HK-2 (cell line): ENCODE measurements around the gene WNT9B.

ENCODE experiments used
- DNase-seq: peaks from one replicate; pipeline ENCODE4 v3.0.0-alpha.2; 2018; ENCODE audit not compliant: unreplicated experiment

Gene WNT9B

GRCh38 chr17:46854948-46855347 lies 3.6 kb downstream of the WNT9B start:
- DNase-seq, result no peak

GRCh38 chr17:46857600-46857999 lies 6.2 kb downstream of the WNT9B start:
- DNase-seq, result no peak

GRCh38 chr17:46859996-46860395 lies 8.6 kb downstream of the WNT9B start:
- DNase-seq, result no peak

GRCh38 chr17:46862949-46863348 lies 11.6 kb downstream of the WNT9B start:
- no peak for DNase-seq

- no peak for DNase-seq
These were observed 12.2 kb downstream of the WNT9B start for GRCh38 chr17:46863383-46864121.

- no peak for DNase-seq
These were observed 13.7 kb downstream of the WNT9B start for GRCh38 chr17:46865100-46865499.

GRCh38 chr17:46866325-46866724 lies 14.9 kb downstream of the WNT9B start:
- DNase-seq, result no peak

GRCh38 chr17:46866747-46867146 lies 15.4 kb downstream of the WNT9B start:
- no peak for DNase-seq

GRCh38 chr17:46868689-46869187 lies 17.4 kb downstream of the WNT9B start:
- no peak for DNase-seq

- no peak for DNase-seq
These were observed 17.9 kb downstream of the WNT9B start for GRCh38 chr17:46869296-46869695.

GRCh38 chr17:46869975-46870803 lies 18.8 kb downstream of the WNT9B start:
- no peak for DNase-seq

GRCh38 chr17:46872421-46872820 lies 21.0 kb downstream of the WNT9B start:
- no peak for DNase-seq

- DNase-seq, result no peak
These were observed 22.7 kb downstream of the WNT9B start for GRCh38 chr17:46873941-46874645.

- DNase-seq, result no peak
These were observed 23.5 kb downstream of the WNT9B start for GRCh38 chr17:46874906-46875305.

- DNase-seq, result no peak
These were observed 24.5 kb downstream of the WNT9B start for GRCh38 chr17:46875849-46876352.

GRCh38 chr17:46876353-46876887 lies 25.0 kb downstream of the WNT9B start:
- DNase-seq, result no peak

- DNase-seq, result no peak
These were observed 25.5 kb downstream of the WNT9B start for GRCh38 chr17:46876926-46877325.

GRCh38 chr17:46877466-46877865 lies 26.1 kb downstream of the WNT9B start:
- DNase-seq, result no peak

GRCh38 chr17:46878055-46878454 lies 26.7 kb downstream of the WNT9B start:
- no peak for DNase-seq

GRCh38 chr17:46879101-46879500 lies 27.7 kb downstream of the WNT9B start:
- DNase-seq, result no peak

GRCh38 chr17:46881015-46881414 lies 29.6 kb downstream of the WNT9B start:
- DNase-seq, result no peak

- no peak for DNase-seq
These were observed 31.3 kb downstream of the WNT9B start for GRCh38 chr17:46882666-46883065.
